ENCODE results near the gene UNC119.

The UNC119 gene

DNA sequence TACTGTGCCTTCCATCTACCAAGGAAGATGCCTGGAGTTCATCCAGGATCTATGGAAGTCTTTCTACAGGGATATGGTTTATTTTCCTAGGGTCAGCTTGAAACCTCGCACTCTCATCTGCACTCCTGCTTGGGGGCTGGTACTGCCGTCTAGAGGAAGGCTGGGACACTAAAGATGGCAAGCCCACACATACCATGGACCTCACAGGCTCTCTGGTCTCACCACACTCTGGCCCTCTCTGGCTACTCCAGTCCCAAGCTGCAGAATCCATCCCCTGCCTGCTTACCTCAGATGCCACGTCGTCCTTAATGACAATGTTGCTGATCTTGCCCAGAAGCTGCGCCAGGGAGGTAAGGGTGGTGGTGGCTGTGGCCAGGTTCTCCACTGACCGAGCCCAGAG lies 2.1 kb upstream of the UNC119 start:
- peaks cover 71% of the 10 kb centered on the region for H3K36me3 Mint-ChIP-seq
- no peaks in the 10 kb centered on the region for H3K9me3 Mint-ChIP-seq
- DNase-seq (ENCODE audit: low spot score in 2 of 2) (no peak), ATAC-seq (no peak)
- H3K4me1 Mint-ChIP-seq: peaks cover 49% of the 10 kb centered on the region
- no peak overlapping the region for H3K4me3 Mint-ChIP-seq
- H3K27ac Mint-ChIP-seq: no peak overlapping the region

DNA sequence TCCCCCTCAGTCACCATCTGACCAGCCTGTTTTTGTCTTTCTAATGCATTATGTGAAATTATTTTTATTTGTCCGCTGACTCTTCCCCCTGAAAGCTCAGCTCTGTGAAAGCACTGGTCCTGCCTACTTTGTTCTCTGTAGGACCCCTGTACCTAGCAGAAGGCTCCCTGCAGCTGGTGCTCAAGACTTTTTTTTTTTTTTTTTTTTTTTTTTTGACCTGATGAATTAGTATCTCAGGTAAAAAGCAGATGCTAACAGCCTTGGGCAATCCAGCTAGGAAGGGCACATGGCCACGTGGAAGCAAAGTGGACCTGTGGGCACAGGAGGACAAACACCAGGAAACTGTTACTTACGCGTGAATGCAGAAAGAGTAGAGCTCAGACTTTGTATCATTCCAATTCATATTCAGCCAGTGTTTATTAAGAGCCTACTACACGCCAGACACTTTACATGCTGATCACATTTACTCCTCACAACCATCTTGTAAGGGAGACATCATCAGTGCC lies 629 bp upstream of the UNC119 start:
- peak overlapping the region; percentile 98 for H3K4me3 Mint-ChIP-seq
- H3K27ac Mint-ChIP-seq: peak overlapping the region; percentile 63
- H3K36me3 Mint-ChIP-seq: peaks cover 66% of the 10 kb centered on the region
- H3K4me1 Mint-ChIP-seq: peaks cover 64% of the 10 kb centered on the region
- H3K9me3 Mint-ChIP-seq: no peaks in the 10 kb centered on the region
- DNase-seq (ENCODE audit: low spot score in 2 of 2) (no peak), ATAC-seq (no peak)

DNA sequence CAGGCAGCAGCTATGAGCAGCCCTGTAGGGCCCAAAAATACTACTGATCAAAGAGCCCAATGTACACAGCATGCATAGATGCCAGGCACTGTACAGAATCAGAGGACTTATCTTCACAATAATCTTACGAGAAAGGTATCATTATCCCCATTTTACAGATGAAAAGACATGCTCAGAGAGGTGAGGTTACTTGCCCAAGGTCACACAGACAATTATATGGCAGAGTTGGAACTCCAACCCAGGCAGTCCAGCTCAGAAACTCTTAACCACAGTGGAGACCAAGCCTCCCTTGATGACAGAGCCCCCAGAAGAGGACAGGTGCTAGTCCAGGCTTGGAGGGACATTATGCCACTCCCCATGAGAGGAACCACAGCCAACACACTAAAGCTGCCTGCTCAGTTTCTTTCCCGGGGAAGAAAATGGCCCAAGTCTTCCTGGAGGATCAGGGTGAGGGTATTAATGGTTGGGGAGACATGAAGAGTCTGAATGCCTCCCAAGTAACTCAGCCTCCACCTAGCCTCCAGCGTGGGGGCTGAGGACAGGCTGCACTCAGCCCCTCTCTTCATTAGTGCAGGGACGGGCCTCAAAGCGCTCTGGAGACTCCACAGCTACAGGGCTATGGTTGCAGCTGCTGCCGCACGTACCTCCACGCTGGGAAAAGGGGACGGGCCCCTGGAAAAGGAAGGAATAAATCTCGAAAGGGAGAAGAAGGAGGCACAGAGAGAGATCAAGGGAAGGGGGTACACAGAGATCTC lies 826 bp downstream of the UNC119 start:
- DNase-seq (ENCODE audit: low spot score in 2 of 2) (no peak), ATAC-seq (no peak)
- Mint-ChIP-seq H3K9me3 (no peaks in the 10 kb centered on the region), H3K27ac (peak overlapping the region; percentile 86), H3K4me3 (peak overlapping the region; percentile 98), H3K4me1 (peaks cover 63% of the 10 kb centered on the region), H3K36me3 (peaks cover 54% of the 10 kb centered on the region)

DNA sequence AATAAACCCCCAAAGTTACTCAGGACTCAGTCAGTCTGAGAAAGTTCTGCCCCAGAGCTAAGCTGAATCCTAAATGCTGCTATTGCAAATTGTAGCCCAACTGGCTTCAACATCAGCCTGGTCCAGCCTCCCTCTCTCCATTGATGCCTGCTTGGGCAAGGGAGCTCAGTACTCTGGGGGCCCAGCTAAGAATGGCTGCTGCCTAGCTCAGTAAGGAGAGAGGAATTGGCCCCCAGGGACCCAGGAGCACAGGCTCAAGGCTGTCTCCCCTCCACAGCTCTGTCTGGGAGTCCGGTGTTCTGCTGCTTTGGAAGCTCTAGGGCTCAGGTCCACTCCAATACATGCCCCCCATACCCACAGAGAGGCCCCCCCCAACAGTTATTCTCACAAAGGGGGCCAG lies 1.6 kb downstream of the UNC119 start:
- no peaks in the 10 kb centered on the region for H3K9me3 Mint-ChIP-seq
- H3K27ac Mint-ChIP-seq: peak overlapping the region; percentile 86
- peaks cover 47% of the 10 kb centered on the region for H3K36me3 Mint-ChIP-seq
- DNase-seq (ENCODE audit: low spot score in 2 of 2) (no peak), ATAC-seq (no peak)
- H3K4me3 Mint-ChIP-seq: peak overlapping the region; percentile 98
- H3K4me1 Mint-ChIP-seq: peaks cover 63% of the 10 kb centered on the region

DNA sequence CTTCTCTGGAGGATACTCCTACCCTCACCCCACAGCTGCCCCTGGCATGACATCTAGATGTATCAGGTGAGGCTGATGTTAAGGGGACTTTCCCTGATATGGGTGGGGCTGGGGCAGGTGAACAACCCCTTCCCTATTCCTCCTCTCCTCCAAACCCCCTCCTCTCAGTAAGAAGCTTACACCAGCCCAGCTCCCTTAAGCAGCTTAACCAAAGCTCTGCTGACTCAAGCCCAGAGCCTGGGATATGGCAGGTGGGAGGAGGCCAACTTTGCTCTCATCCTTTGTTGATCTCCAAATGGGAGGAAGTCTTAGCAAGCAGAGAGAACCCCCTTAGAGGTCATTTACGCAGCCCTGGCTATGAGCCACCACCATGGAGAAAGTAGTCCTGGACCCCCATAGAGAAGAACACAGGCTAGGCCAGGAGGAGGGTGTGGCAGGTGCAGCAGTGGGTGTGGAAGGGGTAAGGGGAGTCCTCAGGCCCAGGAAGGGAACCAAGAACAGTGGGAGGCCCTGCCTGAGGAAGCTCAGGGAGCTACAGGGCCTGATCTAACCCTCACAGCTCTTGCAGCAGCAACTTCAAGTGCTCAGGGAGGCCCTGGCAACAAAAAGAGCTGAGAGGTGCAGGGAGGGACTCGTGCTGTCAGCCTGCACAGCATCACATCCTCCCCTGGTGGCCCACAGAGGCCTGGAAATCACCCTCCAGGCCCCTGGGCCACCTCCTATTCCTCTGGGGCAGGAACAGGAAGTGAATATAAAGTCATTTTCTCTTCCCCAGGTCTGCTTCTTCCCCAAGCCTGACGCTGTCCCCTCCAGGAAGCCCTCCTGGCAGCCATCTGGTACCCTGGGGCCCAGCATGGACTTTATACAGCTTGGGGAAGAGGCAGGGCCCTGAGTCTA lies 2.9 kb downstream of the UNC119 start:
- ATAC-seq: peak; percentile 76
- Mint-ChIP-seq H3K4me3 (peak overlapping the region; percentile 98), H3K9me3 (no peaks in the 10 kb centered on the region), H3K27ac (peak overlapping the region; percentile 86), H3K4me1 (peaks cover 63% of the 10 kb centered on the region), H3K36me3 (peaks cover 40% of the 10 kb centered on the region)
- peak; percentile 30 to 75 for DNase-seq (ENCODE audit: low spot score in 2 of 2)

DNA sequence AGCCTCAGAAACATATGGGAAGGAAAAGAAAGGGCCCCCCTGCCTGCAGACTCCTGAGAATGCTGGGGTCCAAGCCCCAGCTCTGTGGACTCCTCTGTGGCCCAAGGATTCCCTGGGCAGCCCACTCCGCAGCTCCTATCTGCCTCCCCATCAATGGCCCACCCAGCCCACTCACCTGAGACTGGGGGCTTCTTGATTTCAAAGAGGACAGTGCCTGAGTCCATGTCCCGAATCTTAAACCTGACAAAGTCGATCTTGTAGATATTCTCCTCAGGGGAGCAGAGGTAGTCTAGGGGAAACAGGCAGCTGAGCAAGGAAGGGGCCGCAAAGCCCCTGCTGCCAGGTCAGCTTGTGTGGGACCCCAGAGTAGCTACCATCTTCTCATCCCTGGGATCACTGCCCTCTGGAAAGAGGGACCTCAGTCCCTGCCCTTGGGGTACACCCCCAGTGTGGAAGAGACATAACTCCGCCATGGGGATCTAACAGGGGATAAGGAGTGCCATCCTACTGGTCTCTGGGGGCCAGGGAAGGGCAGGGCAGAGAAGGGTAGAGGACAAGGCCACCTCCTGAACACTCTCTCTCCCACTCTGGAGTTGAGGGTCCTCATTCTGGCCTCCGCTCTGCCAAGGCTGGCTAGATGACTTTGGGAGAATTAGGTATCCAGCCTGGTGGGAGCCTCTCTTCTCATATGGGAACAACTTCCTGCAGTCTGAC lies 3.9 kb downstream of the UNC119 start:
- no peak for ATAC-seq
- H3K4me1 Mint-ChIP-seq: peaks cover 60% of the 10 kb centered on the region
- H3K36me3 Mint-ChIP-seq: peaks cover 31% of the 10 kb centered on the region

DNA sequence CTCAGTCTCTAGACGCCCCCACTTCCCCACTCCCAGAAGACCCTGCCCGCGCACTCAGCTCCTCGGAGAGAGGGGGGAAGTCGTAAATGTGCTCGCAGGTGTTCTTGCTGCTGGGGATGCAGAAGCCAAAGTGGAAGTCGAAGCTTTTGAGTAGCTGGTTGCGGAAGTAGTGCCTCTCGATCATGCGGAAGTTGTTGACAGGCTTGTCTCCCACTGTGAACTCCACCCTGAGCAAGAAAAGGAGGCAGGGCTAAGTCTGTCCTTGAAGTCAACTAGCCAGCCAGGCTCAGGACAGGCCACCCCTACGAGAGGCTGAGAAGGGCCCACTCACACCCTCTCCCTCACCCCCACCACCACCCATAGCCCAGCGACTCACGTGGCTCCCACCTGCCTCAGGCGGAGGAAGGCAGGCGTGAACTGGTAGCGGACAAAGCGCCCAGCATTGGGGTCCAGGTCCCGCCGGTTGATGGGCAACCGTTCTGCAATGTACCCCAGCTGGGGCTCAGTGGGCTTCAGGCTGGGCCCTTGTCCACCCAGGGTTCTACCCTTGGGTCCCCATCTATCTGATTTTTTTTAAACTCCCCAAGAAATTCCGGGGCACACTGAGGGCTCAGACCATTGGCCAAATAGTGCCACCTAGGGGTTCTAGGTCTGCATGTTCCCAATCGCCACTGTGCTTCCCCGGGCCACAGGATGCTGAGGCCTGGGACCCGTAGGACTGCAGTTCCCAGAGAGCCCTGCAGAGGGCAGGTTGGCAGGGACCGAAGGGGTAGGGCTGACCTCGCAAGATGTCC lies 4.6 kb downstream of the UNC119 start:
- DNase-seq (ENCODE audit: low spot score in 2 of 2) (peak; percentile 65 to 89), ATAC-seq (peak; percentile 51)
- peaks cover 53% of the 10 kb centered on the region for H3K4me1 Mint-ChIP-seq
- no peaks in the 10 kb centered on the region for H3K9me3 Mint-ChIP-seq
- peak overlapping the region; percentile 98 for H3K4me3 Mint-ChIP-seq
- H3K27ac Mint-ChIP-seq: peak overlapping the region; percentile 86
- H3K36me3 Mint-ChIP-seq: peaks cover 23% of the 10 kb centered on the region

More for the DNA sequence above, 3.9 kb downstream of the UNC119 start:
- no peak for DNase-seq (ENCODE audit: low spot score in 2 of 2)
- Mint-ChIP-seq H3K9me3 (no peaks in the 10 kb centered on the region), H3K4me3 (peak overlapping the region; percentile 98), H3K27ac (peak overlapping the region; percentile 86)

DNA sequence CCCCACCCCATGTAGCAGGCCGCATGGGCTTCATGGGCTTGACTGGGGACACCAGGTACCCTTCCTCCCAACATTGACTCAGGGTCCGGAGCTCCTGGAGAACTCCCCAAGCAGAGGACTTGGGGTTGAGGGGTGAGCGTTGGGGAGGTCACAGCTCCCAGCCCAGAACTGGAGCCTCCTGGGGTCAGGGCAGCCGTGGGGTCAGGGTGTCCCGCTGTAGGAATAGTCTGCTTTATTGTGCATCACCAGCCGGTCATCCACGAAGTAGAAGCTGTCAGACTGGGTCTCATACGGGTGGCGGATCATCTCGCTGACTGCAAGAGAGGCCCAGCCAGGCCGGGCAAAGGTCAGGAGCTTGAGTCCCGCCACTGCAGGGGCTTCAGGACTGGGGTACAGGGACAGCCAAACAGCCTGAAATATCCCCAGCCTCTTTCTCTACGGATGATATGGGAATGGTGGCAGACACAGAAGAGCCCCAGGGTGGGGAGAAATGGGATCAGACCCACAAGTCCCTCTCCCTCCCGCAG lies 5.3 kb downstream of the UNC119 start:
- H3K9me3 Mint-ChIP-seq: no peaks in the 10 kb centered on the region
- H3K27ac Mint-ChIP-seq: peak overlapping the region; percentile 86
- H3K4me1 Mint-ChIP-seq: peaks cover 49% of the 10 kb centered on the region
- ATAC-seq: no peak
- peak overlapping the region; percentile 98 for H3K4me3 Mint-ChIP-seq
- DNase-seq (ENCODE audit: low spot score in 2 of 2): no peak
- peaks cover 19% of the 10 kb centered on the region for H3K36me3 Mint-ChIP-seq

DNA sequence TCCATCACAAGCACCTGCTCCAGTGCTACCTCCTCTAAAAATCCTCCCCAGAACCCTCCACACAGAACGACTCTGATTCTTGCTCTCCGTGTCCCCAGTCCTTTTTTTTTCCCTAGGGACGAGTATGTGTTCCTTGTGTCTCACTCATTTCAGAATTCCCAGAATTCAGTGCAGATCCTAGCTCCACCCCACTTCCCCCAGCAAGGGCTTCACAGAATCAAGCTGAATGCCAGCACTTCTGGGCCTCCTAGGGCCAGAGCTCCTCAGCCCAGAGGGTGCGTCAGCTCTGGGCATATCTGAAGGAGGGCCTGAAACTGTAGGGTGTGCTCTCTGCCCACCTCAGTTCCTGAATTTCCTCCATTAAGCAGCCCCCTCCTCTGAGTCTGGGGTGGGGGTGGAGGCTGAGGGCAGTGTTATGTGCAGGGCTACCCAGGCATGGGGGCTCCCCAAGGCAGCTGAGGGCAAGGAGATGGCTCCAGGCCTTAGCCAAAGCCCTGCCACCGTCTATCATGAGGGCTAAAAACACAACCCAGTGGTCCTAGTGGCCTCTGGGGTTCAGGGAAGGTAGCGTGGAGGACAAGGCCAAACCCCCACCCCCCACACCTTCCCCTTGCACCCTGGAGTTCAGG lies 6.5 kb downstream of the UNC119 start:
- peaks cover 13% of the 10 kb centered on the region for H3K36me3 Mint-ChIP-seq
- peaks cover 36% of the 10 kb centered on the region for H3K4me1 Mint-ChIP-seq
- DNase-seq (ENCODE audit: low spot score in 2 of 2): no peak
- H3K27ac Mint-ChIP-seq: no peak overlapping the region
- H3K4me3 Mint-ChIP-seq: no peak overlapping the region
- no peaks in the 10 kb centered on the region for H3K9me3 Mint-ChIP-seq
- no peak for ATAC-seq

DNA sequence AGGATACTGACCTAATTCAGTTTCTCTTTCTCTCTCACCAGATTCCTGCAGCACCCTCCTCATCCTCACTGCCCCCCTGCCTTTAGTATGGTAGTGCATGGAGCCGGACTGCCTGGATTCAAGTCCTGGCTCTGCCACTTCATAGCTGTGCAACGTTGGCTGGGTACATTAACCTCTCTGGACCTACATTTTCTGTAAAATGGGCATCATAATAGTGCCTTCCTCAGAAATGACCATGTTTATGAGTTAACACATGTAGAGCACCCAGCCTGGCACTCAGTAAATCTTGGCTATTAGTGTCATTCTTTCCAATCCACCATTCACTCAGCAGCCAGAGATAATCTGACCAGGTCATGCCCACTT lies 7.3 kb downstream of the UNC119 start:
- peaks cover 13% of the 10 kb centered on the region for H3K36me3 Mint-ChIP-seq
- no peak overlapping the region for H3K4me3 Mint-ChIP-seq
- no peaks in the 10 kb centered on the region for H3K9me3 Mint-ChIP-seq
- DNase-seq (ENCODE audit: low spot score in 2 of 2) (no peak), ATAC-seq (no peak)
- H3K27ac Mint-ChIP-seq: no peak overlapping the region
- peaks cover 28% of the 10 kb centered on the region for H3K4me1 Mint-ChIP-seq

DNA sequence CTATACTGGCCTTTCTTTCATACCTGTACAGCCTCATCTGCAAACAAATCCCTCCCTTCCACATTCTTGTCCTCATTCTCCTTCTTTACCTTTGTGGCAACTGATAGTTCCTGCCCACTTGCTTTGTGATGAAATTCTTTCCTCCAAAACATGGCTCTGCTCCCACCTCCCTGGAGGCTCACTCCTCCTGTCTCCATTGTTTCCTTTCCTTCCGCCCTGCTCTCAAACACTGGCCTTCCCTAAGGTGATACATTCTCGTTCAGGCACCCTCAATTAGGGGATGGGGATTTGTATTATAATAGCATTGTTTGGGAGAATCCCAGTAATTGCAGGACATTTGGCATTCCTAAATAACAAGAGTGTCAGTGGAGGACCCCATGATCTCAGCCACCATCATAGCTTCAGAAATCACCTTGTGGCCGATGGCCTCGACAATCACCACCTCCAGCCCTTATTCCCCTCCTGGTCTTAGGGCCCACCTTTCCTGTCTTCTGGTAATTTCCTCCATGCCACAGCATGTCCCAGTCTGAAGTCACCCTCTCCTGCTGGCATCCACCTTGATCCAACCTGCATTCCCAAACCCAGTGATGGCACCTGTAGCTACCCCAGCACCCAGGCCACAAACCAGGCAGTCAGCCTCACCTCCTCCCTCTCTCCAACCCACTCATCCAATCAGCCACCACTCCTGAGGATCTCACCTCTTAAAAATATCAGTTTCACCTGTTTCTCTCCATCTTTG lies 7.9 kb downstream of the UNC119 start:
- Mint-ChIP-seq H3K4me1 (peaks cover 23% of the 10 kb centered on the region), H3K4me3 (no peak overlapping the region), H3K36me3 (peaks cover 13% of the 10 kb centered on the region), H3K27ac (no peak overlapping the region), H3K9me3 (no peaks in the 10 kb centered on the region)
- DNase-seq (ENCODE audit: low spot score in 2 of 2) (no peak), ATAC-seq (no peak)

DNA sequence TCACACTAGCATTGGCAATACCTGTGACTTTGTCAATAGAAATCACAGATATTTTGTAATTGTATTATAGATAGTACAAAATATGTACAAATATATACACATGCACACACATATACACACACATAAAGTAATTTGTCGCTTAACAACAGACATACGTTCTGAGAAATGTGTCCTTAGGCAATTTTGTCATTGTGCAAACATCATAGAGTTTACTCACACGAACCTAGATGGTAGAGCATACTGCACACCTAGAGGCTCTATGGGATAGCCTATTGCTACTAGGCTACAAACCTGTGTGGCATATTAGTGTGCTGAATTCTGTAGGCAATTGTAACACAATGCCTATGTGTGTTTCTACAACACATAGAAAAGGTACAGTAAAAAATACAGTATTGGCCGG lies 11.0 kb downstream of the UNC119 start:
- ATAC-seq (no peak), DNase-seq (ENCODE audit: low spot score in 2 of 2) (no peak)
- Mint-ChIP-seq H3K4me1 (no peaks in the 10 kb centered on the region), H3K36me3 (no peaks in the 10 kb centered on the region), H3K27ac (no peak overlapping the region), H3K9me3 (no peaks in the 10 kb centered on the region), H3K4me3 (no peak overlapping the region)

DNA sequence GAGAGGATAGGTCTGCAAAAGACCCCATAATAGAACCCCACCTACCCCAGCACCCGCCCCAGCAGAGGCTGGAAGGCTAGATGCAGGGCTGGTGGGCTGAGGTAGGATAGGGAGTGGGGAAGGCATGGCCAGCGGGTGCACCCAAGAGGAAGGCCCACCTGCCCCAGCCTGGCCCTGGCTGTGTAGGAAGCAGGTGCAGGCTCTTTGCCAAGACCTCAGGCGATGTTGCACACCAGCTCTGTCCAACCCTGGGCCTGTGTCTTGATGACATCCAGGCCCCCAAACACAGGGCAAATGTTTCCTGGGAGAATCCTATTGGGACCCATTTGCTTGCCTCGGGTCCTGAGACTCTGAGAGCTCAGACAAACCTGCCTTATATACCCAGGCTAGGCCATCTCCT lies 12.2 kb downstream of the UNC119 start:
- H3K36me3 Mint-ChIP-seq: no peaks in the 10 kb centered on the region
- no peaks in the 10 kb centered on the region for H3K9me3 Mint-ChIP-seq
- ATAC-seq: no peak
- DNase-seq (ENCODE audit: low spot score in 2 of 2): no peak
- no peaks in the 10 kb centered on the region for H3K4me1 Mint-ChIP-seq
- no peak overlapping the region for H3K4me3 Mint-ChIP-seq
- no peak overlapping the region for H3K27ac Mint-ChIP-seq
